NB4 (cell line): ENCODE results near the gene CD93.

Experiments
- DNase-seq: peaks from one replicate; pipeline ENCODE4 v3.0.0; 2010; ENCODE audit warnings: low read depth
- H3K4me3 ChIP-seq: one replicate; pipeline ENCODE4 v1.5.1; 2011; ENCODE audit warnings: mild to moderate bottlenecking, low read depth, low read length, moderate library complexity
- MYC ChIP-seq: IDR thresholded peaks from 2 replicates; pipeline ENCODE4 v1.6.1; 2011; ENCODE audit warnings: low read depth, low read length
- POLR2A ChIP-seq: IDR thresholded peaks from 2 replicates; pipeline ENCODE4 v1.6.1; 2011; ENCODE audit warnings: mild to moderate bottlenecking; ENCODE audit not compliant: insufficient read length; ENCODE audit errors: extremely low read depth
- TF ChIP-seq, protein P1 (sequence below): IDR thresholded peaks from 2 replicates; pipeline ENCODE4 v1.6.1; 2011; ENCODE audit warnings: low read depth, low read length
- TF ChIP-seq, protein P2 (sequence below): IDR thresholded peaks from one replicate; pipeline ENCODE4 v1.5.1; 2012; ENCODE audit warnings: low read depth, low read length

CD93 gene

DNA sequence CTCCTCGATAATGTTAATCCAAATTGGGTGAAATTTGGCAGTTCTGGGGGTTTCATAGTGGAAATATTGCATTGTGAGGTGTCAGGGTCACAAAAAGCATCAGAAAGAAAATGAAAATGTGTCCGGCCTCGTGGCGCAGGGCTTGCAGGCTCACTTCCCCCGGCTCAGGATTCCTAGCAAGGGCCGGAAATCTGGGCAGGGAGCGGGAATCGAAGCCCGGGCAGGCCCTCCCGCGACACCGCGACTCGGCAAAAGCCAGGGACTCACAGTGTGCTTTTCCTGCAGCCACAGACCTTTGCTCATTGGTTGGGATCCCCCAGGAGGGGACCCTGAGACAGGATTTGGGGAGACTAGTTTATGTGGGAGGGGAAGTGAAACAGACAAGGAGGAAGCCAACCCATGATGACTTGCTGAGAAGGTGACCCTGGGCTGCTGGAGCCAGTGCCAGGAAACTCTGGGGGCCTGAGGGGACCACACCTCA is 847 bp upstream of the CD93 start:
- peak; percentile 70 for DNase-seq
- TF ChIP-seq MYC (no peak), POLR2A (no peak)
- TF ChIP-seq, protein P1, sequence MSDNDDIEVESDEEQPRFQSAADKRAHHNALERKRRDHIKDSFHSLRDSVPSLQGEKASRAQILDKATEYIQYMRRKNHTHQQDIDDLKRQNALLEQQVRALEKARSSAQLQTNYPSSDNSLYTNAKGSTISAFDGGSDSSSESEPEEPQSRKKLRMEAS, result no peak
- TF ChIP-seq, protein P2, sequence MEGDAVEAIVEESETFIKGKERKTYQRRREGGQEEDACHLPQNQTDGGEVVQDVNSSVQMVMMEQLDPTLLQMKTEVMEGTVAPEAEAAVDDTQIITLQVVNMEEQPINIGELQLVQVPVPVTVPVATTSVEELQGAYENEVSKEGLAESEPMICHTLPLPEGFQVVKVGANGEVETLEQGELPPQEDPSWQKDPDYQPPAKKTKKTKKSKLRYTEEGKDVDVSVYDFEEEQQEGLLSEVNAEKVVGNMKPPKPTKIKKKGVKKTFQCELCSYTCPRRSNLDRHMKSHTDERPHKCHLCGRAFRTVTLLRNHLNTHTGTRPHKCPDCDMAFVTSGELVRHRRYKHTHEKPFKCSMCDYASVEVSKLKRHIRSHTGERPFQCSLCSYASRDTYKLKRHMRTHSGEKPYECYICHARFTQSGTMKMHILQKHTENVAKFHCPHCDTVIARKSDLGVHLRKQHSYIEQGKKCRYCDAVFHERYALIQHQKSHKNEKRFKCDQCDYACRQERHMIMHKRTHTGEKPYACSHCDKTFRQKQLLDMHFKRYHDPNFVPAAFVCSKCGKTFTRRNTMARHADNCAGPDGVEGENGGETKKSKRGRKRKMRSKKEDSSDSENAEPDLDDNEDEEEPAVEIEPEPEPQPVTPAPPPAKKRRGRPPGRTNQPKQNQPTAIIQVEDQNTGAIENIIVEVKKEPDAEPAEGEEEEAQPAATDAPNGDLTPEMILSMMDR, result no peak
- peak overlapping the region; percentile 48 for H3K4me3 ChIP-seq

DNA sequence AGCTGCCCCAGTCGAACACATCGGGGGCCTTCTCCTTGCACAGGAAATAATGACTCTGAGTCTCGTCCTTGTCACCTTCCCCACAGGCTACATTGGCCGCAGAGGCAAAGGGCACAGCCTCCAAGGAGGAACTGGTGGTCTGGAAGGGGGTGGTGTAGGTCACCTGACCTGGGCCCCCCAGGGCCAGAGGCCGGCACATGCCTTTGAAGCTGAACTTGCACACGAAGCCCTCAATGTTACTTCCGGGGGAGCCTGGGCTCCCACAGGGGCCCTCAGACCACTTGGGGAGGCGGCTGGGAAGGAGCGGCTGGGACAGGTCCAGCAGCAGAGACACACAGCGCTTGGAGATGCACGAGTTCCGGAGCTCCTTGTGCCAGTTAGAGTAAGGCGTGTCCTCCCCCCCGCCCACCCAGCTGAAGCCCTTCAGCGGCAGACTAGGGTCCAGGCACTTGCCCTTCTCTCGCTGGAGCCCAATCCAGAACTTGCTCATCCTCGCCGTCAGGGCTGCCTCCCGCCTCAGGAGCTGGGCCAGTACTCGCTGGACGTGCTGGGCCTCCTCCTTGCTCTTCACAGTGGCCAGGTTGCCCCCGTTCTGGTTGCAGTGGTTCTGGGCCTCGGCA is 578 bp downstream of the CD93 start:
- no peak for TF ChIP-seq POLR2A
- TF ChIP-seq, protein P2, result no peak
- no peak for TF ChIP-seq MYC
- TF ChIP-seq, protein P1, result peak; percentile 66

DNA sequence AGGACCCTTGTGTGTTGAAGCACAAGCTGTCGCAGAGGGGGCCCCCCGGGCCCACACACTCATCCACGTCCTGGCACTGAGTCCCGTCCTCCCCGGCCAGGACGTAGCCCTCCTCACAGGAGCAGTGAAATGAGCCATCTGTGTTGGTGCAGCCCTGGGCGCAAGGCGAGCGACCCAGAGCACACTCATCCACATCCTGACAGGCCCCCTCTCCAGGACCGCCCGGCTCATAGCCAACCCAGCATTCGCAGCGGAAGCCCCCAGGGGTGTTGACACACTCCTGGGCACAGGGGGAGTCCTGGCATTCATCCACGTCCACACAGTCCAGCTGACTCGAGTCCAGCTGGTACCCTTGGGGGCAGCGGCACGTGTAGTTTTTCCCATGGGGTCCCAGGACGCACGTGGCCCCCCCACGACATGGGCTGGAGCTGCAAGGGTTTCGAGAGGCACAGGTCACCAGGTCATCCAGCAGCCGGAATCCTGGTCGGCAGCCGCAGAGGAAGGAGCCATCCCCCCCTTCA is 1.2 kb downstream of the CD93 start:
- TF ChIP-seq, protein P1, result 0 out of 2 replicates have a peak, but pooled peaks have one; percentile 22
- no peak for TF ChIP-seq POLR2A
- no peak for DNase-seq
- H3K4me3 ChIP-seq, result no peak overlapping the region

More for the DNA sequence above, 578 bp downstream of the CD93 start:
- peak overlapping the region; percentile 48 for H3K4me3 ChIP-seq
- peak; percentile 59 for DNase-seq

DNA sequence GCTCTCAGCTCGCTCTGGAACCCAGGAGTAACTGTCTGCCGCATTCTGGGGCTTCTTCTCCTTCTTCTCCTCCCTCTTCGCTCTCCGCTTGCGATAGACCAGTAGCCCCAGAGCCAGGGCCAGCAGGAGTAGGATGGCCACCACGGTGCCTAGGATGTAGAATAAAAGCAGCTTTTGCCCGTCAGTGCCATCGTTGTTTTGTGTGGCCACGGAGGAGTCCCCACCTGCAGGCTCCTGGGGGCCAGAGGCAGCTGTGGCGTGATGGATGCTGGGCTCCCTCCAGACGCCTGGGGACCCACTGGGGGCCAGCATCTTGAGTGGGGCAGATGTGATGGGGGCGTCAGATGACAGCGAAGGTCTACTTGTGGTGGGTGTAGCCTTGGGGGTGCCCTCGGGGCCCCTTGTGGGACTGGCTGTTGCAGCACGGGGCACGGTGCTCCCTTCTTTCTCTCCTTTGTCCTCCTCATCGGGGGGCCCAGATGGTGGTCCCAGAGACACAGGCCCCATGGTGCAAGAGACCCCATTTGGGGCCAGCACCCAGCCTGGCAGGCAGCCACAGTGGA is 1.8 kb downstream of the CD93 start:
- TF ChIP-seq, protein P1, result no peak
- no peak for TF ChIP-seq POLR2A
- TF ChIP-seq, protein P2, result no peak
- TF ChIP-seq MYC, result no peak
- DNase-seq, result no peak
- peak overlapping the region; percentile 39 for H3K4me3 ChIP-seq

DNA sequence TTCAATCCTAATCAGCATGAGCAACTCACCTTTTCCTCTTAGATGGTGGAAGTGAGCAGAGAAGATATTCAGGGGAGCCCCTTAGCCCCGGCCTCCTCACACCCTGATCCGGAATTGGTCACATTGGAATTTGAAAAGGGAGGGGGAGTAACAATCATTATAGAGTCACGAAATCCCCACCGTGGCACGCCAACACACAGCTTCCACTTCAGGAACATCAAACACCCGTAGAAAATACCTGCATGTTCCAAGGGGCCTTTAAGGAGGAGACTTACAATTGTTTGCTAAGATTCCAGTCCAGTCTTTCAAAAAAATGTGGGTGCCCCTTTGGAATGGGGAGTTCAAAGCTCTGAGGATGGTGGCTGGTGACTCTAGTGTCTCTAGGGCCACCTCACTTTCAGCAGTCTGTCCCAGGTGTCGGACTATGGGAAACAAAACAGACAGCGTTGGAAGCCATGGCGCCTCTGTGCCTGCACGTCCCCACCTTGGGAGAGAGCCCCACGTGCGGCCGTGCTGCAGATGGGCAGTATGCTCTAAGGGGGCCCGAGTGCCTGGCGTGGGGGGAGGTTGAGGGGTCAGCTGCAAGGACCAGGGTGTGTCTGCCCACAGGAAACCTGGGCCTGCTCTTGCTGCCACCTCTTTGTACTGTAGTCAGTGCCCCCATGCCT is 2.4 kb downstream of the CD93 start:
- H3K4me3 ChIP-seq, result peak overlapping the region; percentile 39
- no peak for DNase-seq
- TF ChIP-seq MYC, result no peak
- no peak for TF ChIP-seq POLR2A
- TF ChIP-seq, protein P1, result no peak
- TF ChIP-seq, protein P2, result no peak

DNA sequence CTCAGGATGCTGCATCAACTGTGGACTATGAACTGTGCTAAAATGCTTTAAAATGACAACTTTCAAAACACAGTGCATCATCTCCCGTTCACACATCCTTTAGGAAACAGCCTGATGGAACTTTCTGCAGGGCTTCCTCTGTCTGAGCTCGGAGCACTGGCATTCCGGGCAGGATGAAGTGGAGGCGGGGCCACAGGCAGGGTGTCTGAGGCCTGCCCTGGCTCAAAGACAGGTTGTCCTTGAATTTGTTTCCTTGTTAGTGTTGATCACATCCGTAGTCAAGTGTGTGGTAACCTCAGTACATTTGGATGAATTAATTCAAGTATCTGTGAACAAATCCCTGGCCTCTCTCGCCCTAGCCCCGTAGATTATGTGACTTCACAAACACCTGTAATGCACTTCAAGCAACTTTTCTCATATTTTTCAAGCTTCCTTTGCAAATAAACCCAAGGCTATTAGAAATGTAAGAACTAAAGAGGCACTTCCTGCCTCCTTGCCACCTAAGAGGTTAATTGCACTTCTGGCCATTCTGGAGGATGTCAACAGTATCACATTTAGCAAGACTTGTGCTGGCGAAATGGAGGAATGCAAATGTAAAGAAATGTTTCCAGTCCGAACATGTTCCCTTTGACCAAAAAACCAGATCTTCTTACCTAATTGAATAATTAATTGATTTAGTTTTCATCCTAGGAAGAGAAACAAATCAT is 3.1 kb downstream of the CD93 start:
- DNase-seq, result peak; percentile 39
- peak overlapping the region; percentile 39 for H3K4me3 ChIP-seq
- TF ChIP-seq, protein P1, result no peak
- no peak for TF ChIP-seq POLR2A
- TF ChIP-seq, protein P2, result no peak
- TF ChIP-seq MYC, result no peak
